Vagina (tissue), 2 donors: ENCODE measurements around the gene AASDH.

Experiments used
- CTCF ChIP-seq, 3 experiments: fragments of 450-650 bp in 2 of 3; fragments of 200-600 bp in 1 of 3; sonication (generic) in 1 of 3; IDR thresholded peaks; one replicate each; pipeline ENCODE4 v1.5.1; 2017 to 2019; ENCODE audit warnings: antibody characterized with exemption in 3 of 3, mild to moderate bottlenecking in 2 of 3, moderate library complexity in 2 of 3
- POLR2A ChIP-seq, 2 donors: fragments of 450-650 bp; IDR thresholded peaks; one replicate each; pipeline ENCODE4 v1.6.1; 2017; ENCODE audit warnings: antibody characterized with exemption in 2 of 2, mild to moderate bottlenecking in 2 of 2, moderate library complexity in 2 of 2

- TF ChIP-seq POLR2A (IDR thresholded peaks at IDR 0.05) (no peak), CTCF (IDR thresholded peaks at IDR 0.05) (no peak)
Observed at GRCh38 chr4:56342746-56343145, 44.5 kb downstream of the AASDH start.
